Measurements from ENCODE around the gene ESRRA. TPM values are rescaled to one million over a fixed set of nuclear protein-coding genes. Genes with fewer than 3 reads are reported as not detected.

ESRRA gene
- total and polyA plus RNA-seq, 2 of the 8 experiments (the other 6 are each of a cell fraction or from before 2014, with no cell fraction given): 18.2 to 37.0 TPM

DNA sequence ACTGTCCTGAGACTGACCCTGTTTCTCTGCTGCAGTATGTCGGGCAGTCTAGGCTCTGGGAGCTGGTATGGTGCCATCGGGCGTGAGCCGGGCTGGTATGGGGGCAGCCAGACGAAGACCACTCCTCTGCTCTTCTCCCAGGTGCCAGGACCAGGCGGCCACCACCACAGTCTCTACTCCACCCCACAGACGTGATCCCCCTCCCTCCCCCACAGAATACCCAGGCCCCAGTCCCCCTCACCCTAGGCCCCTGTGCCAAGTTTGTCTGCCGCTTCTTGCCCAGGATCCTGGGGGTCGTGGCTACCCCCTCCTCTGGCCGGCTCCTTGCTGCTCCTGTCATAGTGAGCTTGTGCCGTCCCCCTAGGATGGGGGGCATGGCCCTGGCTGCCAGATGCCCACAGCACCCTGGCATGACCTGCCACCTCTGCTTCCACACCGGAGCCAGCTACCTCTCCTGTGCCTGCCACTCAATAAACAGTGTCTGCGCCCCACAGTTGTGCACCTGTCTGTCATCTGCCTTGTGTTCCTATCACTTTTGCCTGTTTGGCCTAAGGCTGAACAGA is 16.2 kb upstream of the ESRRA start:
- Histone ChIP-seq H3K18ac (ENCODE audit: extremely low read depth, low read length) (no peak overlapping the region), H3K9ac (replicated peaks in 1 of 4; ENCODE audit: extremely low read depth in 1 of 4, low read depth in 3 of 4, low read length in 3 of 4) (no peak overlapping the region), H2BK15ac (ENCODE audit: low read length) (no peak overlapping the region), H3K4me2 (ENCODE audit: insufficient read depth in 1 of 2, low read depth in 2 of 2, low read length in 2 of 2) (no peak overlapping the region), H3K14ac (ENCODE audit: insufficient read length) (no peak overlapping the region), H3K79me2 (ENCODE audit: control insufficient read depth in 1 of 2, insufficient read depth in 2 of 2, low read length in 2 of 2) (no peaks in the 10 kb centered on the region), H4K20me1 (replicated peaks in 1 of 2; ENCODE audit: control insufficient read depth in 1 of 2, insufficient read depth in 2 of 2, low read length in 2 of 2) (peaks cover 5 to 17% of the 10 kb centered on the region in 2 experiments), H2AFZ (ENCODE audit: low read length) (no peak overlapping the region), H2BK12ac (ENCODE audit: low read depth, low read length) (no peak overlapping the region), H3K23ac (ENCODE audit: insufficient read length) (no peak overlapping the region), H3K27me3 (replicated peaks in 1 of 4; ENCODE audit: control insufficient read depth in 3 of 4, extremely low read depth in 1 of 4, insufficient read depth in 3 of 4, low read length in 3 of 4) (peaks cover 40 to 51% (median 49%) of the 10 kb centered on the region in 4 experiments), H4K5ac (ENCODE audit: insufficient read length, low read depth, low read length) (no peak overlapping the region), H3K23me2 (ENCODE audit: low read depth, low read length) (peaks cover 15% of the 10 kb centered on the region; the same call in 1 of the 2 replicates), H3K4me3 (ENCODE audit: extremely low read depth in 1 of 4, insufficient read depth in 2 of 4, low read depth in 3 of 4, low read length in 4 of 4) (no peak overlapping the region), H2AK5ac (ENCODE audit: low read depth, low read length) (no peak overlapping the region), H3K4ac (replicated peaks; ENCODE audit: insufficient read length, low read depth, low read length) (no peak overlapping the region), H2BK5ac (ENCODE audit: low read depth, low read length) (no peak overlapping the region), H3K4me1 (replicated peaks in 1 of 4; ENCODE audit: control insufficient read depth in 3 of 4, insufficient read depth in 4 of 4, low read length in 3 of 4) (peaks cover 0 to 12% (median 6%) of the 10 kb centered on the region in 4 experiments; a peak in 5 of 7 replicates), H4K8ac (ENCODE audit: extremely low read depth, insufficient read depth, low read length) (no peak overlapping the region), H4K91ac (replicated peaks; ENCODE audit: insufficient read length, low read length) (no peak overlapping the region), H3K9me3 (ENCODE audit: insufficient read depth in 2 of 2, low read depth in 1 of 2, low read length in 1 of 2) (no peaks in the 10 kb centered on the region), H2BK20ac (ENCODE audit: low read length) (no peak overlapping the region), H3K56ac (replicated peaks; ENCODE audit: insufficient read length, low read depth, low read length) (no peak overlapping the region), H2BK120ac (replicated peaks; ENCODE audit: low read depth, low read length) (no peak overlapping the region), H3K27ac (ENCODE audit: low read depth, low read length) (no peak overlapping the region), H3K36me3 (ENCODE audit: control insufficient read depth in 2 of 4, insufficient read depth in 4 of 4, low read length in 3 of 4) (peaks cover 0 to 9% (median 0%) of the 10 kb centered on the region in 4 experiments; a peak in 1 of 8 replicates), H3K79me1 (ENCODE audit: low read depth, low read length) (no peaks in the 10 kb centered on the region)
- ChIA-PET POLR2A (ENCODE audit: partially characterized antibody) (interaction anchor here (0.6 to 2.8 kb wide), 6 partner anchors 9 to 45 kb away, joined by 3 to 10 read pairs (median 4); no protein-coding TSS in a partner anchor), CTCF (ENCODE audit: partially characterized antibody) (interaction anchor here (1.1 to 11.4 kb wide), 6 partner anchors 14 to 66 kb away, joined by 3 to 134 read pairs (median 6); partner anchors contain the start of genes CATSPERZ and ESRRA)
- FAIRE-seq (no peak), DNase-seq (ENCODE audit: low read depth in 1 of 2, low spot score in 2 of 2) (no peak)
- WGBS, 2 experiments (ENCODE audit: extremely low coverage in 1 of 2, insufficient coverage in 1 of 2, insufficient read length in 1 of 2, insufficient replicate concordance in 2 of 2, low coverage in 1 of 2, low lambda C conversion rate in 2 of 2, missing lambda C conversion rate in 1 of 2): 87% methylated on average over 12 of the region's 13 CpGs; no CpG with 5 or more reads in 1 of the 2 experiments
- no peak for TF ChIP-seq GABPA (IDR thresholded peaks at IDR 0.05; ENCODE audit: borderline replicate concordance, insufficient read depth, low read length)
- TF ChIP-seq KDM1A (IDR thresholded peaks at IDR 0.05; ENCODE audit: borderline replicate concordance, low read length): no peak
- no peak for TF ChIP-seq BACH1 (IDR thresholded peaks at IDR 0.05; ENCODE audit: low read length)
